Activated T-cell treated with anti-CD3 and anti-CD28 coated beads, Interleukin-2, amount 50 U/mL, for 4 hours (primary cell): ENCODE measurements around the gene COPE. TPM values are rescaled to one million over a fixed set of nuclear protein-coding genes. Genes with fewer than 3 reads are reported as not detected.
"Not testable (repeated sequence)": the region's sequence is repeated elsewhere in the genome, so short reads cannot be mapped to it uniquely, and the experiment has no call there.

Experiments used
- ATAC-seq, 2 donors: fragments of 200-7000 bp; cut with Tn5 transposase; one replicate each; pipeline ENCODE4 v1.10.0; 2021
- DNase-seq: peaks from one replicate; pipeline ENCODE4 v3.0.0-alpha.2; 2020
- H3K27me3 Mint-ChIP-seq: one replicate; pipeline ENCODE4 v1.8.0; 2021; ENCODE audit warnings: low read depth, mixed read lengths
- H3K36me3 Mint-ChIP-seq: one replicate; pipeline ENCODE4 v1.8.0; 2022; ENCODE audit warnings: mixed read lengths; ENCODE audit not compliant: insufficient read depth
- H3K4me1 Mint-ChIP-seq: one replicate; pipeline ENCODE4 v1.8.0; 2021; ENCODE audit warnings: low read depth, mixed read lengths
- H3K4me3 Mint-ChIP-seq: one replicate; pipeline ENCODE4 v1.8.0; 2021; ENCODE audit warnings: mild to moderate bottlenecking, moderate library complexity, mixed read lengths
- H3K9me3 Mint-ChIP-seq: one replicate; pipeline ENCODE4 v1.8.0; 2021; ENCODE audit warnings: mixed read lengths
- total RNA-seq, 3 donors: library from RNA; stranded (reverse); gene quantifications; one replicate each; pipeline ENCODE4 v1.2.1, GENCODE V29; 2021

COPE gene
- total RNA-seq, result 100 to 1,000 TPM; 258 to 293 (median 270) TPM

DNA sequence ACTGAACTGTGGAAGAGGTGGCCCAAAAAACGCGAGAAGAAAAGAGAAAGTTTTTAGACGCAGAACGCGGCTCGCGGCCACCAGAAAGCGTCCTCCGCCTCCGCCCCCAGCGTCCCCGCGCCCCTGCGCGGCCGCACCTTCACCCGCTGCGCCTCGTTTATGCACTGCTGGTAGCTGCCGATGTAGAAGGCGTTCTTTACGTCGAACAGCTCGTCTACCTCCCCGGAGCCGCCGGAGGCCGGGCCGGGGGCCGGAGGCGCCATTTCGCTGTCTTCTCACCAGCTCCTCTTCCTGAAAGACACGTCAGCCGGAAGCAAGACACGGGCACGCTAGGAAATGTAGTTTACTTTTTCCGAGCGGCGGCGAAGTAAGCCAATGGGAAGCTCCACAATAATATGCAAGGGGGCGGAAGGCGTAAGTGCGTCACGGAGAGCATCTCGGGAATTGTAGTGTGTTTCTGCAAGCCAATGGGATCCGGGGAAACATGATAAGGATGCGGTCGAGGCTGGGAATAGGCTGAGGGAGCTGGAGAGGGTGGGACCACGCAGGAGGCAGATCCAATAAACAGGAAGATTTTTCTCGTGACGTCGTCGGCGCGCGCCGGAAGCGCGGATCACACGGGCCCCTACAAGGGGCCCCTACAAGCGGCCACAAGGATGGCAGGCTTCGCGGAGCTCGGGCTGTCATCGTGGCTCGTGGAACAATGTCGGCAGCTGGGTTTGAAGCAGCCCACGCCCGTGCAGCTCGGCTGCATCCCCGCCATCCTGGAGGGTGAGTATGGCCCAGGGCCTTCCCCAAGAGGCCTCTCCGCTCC lies at the start of gene COPE, which contains the start of gene DDX49:
COPE (minus strand) TSS at position 302 of the 814 bp plus-strand sequence; CDS start at position 263, 39 bp downstream.
DDX49 (plus strand) TSS at position 630 of the 814 bp plus-strand sequence; CDS start at position 657, 27 bp downstream.
- Mint-ChIP-seq H3K9me3 (no peaks in the 10 kb centered on the region), H3K4me1 (peaks cover 38% of the 10 kb centered on the region), H3K36me3 (peaks cover 13% of the 10 kb centered on the region), H3K27me3 (no peaks in the 10 kb centered on the region), H3K4me3 (peak within 1 kb of the TSS; percentile 98)
- ATAC-seq, result peak; percentile 96
- peak; percentile 96 for DNase-seq

- ATAC-seq (no peak), DNase-seq (no peak)
- Mint-ChIP-seq H3K9me3 (no peaks in the 10 kb centered on the region), H3K36me3 (no peaks in the 10 kb centered on the region), H3K4me1 (no peaks in the 10 kb centered on the region), H3K4me3 (no peak overlapping the region), H3K27me3 (peaks cover 14% of the 10 kb centered on the region)
Observed at GRCh38 chr19:18967358-18968146, 48.4 kb upstream of the COPE start.

- ATAC-seq, result no peak
- no peak for DNase-seq
- peaks cover 9% of the 10 kb centered on the region for H3K4me1 Mint-ChIP-seq
- H3K27me3 Mint-ChIP-seq, result peaks cover 22% of the 10 kb centered on the region
- no peaks in the 10 kb centered on the region for H3K36me3 Mint-ChIP-seq
- no peaks in the 10 kb centered on the region for H3K9me3 Mint-ChIP-seq
- no peak overlapping the region for H3K4me3 Mint-ChIP-seq
Observed at GRCh38 chr19:18966307-18966706, 47.1 kb upstream of the COPE start.

DNA sequence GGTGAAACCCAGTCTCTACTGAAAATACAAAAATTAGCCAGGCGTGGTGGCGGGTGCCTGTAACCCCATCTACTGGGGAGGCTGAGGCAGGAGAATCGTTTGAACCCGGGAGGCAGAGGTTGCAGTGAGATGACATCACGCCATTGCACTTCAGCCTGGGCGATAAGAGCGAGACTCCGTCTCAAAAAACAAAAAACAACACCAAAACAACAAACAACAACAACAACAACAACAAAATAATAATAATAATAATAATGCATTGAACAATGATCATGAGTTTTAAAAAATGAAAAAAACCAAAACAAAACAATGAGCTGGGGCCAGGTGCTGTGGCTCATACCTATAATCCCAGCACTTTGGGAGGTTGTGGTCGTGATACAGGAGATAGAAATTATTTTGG lies 44.9 kb upstream of the COPE start:
- ATAC-seq (no peak), DNase-seq (no peak)
- Mint-ChIP-seq H3K4me3 (no peak overlapping the region), H3K27me3 (peaks cover 22% of the 10 kb centered on the region), H3K4me1 (peaks cover 10% of the 10 kb centered on the region), H3K36me3 (no peaks in the 10 kb centered on the region), H3K9me3 (no peaks in the 10 kb centered on the region)

DNA sequence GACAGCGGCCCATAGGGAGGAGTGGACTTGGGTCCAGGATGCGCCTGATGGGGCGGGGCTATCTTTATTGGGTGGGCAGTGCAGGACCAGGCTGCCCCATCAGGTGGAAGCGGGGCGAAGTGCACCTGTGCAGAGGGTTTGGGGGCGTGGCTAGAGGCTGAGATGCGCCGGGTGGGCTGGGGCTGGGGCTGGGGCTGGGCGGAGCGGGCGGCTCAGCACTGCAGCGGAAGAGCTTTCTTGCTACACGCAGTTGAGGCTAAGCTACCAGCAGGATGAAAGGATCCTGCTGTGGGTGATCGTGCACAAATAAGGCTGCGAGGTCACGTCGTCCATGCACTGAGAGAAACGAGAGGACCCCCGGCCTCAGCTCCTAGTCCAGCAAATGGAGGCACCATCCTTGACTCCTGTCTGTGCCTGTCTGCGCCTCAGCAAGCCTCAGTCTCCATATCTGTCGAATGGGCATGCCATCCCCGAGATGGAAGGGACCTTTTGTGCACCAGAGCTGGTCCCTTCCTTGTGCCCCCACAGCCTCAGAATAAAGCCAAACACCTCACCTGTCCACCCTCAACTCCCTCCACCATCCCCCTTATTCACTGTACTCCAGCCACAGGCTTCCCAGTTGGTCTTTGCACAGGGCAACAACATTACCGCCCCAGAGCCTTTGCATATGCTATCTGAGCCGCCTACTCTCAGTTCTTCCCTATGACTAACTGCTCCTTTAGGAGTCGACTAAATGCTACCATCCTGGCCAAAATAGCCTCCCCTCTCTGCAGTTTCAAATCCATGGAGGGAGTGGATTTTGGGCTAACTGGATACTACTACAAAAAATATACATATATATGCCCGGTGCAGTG lies 42.8 kb upstream of the COPE start:
- H3K27me3 Mint-ChIP-seq, result peaks cover 20% of the 10 kb centered on the region
- H3K4me1 Mint-ChIP-seq, result peaks cover 10% of the 10 kb centered on the region
- H3K36me3 Mint-ChIP-seq, result no peaks in the 10 kb centered on the region
- peak overlapping the region; percentile 28 for H3K4me3 Mint-ChIP-seq
- ATAC-seq, result peak in 1 of 2 donors; percentile 57
- H3K9me3 Mint-ChIP-seq, result no peaks in the 10 kb centered on the region
- no peak for DNase-seq

GRCh38 chr19:18960370-18960769 lies 41.2 kb upstream of the COPE start:
- H3K4me3 Mint-ChIP-seq, result no peak overlapping the region
- ATAC-seq (no peak), DNase-seq (no peak)
- peaks cover 10% of the 10 kb centered on the region for H3K4me1 Mint-ChIP-seq
- peaks cover 20% of the 10 kb centered on the region for H3K27me3 Mint-ChIP-seq
- no peaks in the 10 kb centered on the region for H3K9me3 Mint-ChIP-seq
- no peaks in the 10 kb centered on the region for H3K36me3 Mint-ChIP-seq

DNA sequence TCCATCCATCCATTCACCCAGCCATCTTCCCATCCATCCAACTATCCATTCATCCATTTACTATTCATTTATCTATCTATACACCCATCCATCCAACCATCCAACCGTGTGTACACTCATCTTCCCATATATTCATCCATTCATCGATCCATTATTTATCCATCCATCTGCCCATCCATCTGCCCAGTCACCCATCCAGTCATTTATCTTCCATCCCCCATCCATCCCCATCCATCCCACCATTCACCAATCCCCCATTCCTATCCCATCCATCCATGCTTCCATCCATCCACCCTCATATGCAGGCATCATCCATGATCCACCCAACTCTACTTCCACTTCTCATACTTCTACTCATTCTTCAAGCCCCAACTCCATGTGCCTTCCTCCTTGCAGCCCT lies 35.9 kb upstream of the COPE start:
- DNase-seq (no peak), ATAC-seq (no peak)
- Mint-ChIP-seq H3K4me1 (no peaks in the 10 kb centered on the region), H3K9me3 (peaks cover 4% of the 10 kb centered on the region), H3K27me3 (no peaks in the 10 kb centered on the region), H3K4me3 (no peak overlapping the region), H3K36me3 (no peaks in the 10 kb centered on the region)

- Mint-ChIP-seq H3K9me3 (peaks cover 4% of the 10 kb centered on the region), H3K27me3 (no peaks in the 10 kb centered on the region), H3K4me1 (no peaks in the 10 kb centered on the region), H3K36me3 (no peaks in the 10 kb centered on the region), H3K4me3 (no peak overlapping the region)
- ATAC-seq (no peak), DNase-seq (no peak)
Observed at GRCh38 chr19:18954094-18954493, 34.9 kb upstream of the COPE start.

- not testable (repeated sequence) for H3K4me1 Mint-ChIP-seq, H3K9me3 Mint-ChIP-seq, H3K36me3 Mint-ChIP-seq, H3K27me3 Mint-ChIP-seq, H3K4me3 Mint-ChIP-seq, DNase-seq, ATAC-seq
Observed at GRCh38 chr19:18952364-18953003, 33.3 kb upstream of the COPE start.

- ATAC-seq, result no peak
- no peak for DNase-seq
- H3K36me3 Mint-ChIP-seq, result no peaks in the 10 kb centered on the region
- H3K4me1 Mint-ChIP-seq, result peaks cover 3% of the 10 kb centered on the region
- H3K4me3 Mint-ChIP-seq, result no peak overlapping the region
- peaks cover 2% of the 10 kb centered on the region for H3K27me3 Mint-ChIP-seq
- peaks cover 4% of the 10 kb centered on the region for H3K9me3 Mint-ChIP-seq
Observed at GRCh38 chr19:18951721-18952281, 32.6 kb upstream of the COPE start.

DNA sequence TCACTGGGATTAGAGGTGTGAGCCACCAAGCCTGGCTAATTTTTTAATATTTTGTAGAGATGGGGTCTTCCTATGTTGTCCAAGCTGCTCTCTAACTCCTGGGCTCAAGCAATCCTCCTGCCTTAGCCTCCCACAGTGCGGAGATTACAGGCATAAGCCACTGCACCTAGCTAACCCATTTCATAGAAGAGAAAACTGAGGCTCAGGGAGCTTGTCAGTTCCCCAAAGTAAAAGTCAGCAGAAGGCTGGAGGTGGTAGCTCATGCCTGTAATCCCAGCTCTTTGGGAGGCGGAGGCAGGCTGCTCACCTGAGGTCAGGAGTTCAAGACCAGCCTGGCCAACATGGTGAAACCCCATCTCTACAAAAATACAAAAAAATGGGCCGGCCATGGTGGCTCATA lies 30.7 kb upstream of the COPE start:
- peaks cover 5% of the 10 kb centered on the region for H3K4me1 Mint-ChIP-seq
- no peak for DNase-seq
- H3K4me3 Mint-ChIP-seq, result no peak overlapping the region
- H3K9me3 Mint-ChIP-seq, result peaks cover 1% of the 10 kb centered on the region
- ATAC-seq, result no peak
- H3K36me3 Mint-ChIP-seq, result no peaks in the 10 kb centered on the region
- H3K27me3 Mint-ChIP-seq, result peaks cover 5% of the 10 kb centered on the region

DNA sequence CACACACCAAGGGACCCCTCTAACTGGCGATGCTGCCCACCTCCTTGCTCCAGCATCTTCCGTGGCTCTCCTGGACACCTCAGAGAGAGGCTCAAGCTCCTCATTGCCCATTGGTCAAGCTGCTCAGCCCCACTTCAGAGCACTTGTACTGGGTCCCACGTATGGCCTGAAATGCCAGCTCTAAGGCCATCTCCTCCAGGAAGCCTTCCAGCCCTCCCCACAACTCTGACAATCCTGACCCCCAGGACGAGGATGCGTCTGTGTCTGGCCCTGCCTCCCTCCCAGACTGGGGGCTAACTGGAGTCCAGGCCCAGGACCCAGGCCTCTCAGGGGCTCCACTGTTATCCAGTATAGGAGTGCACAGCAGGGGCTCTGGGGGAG lies 29.8 kb upstream of the COPE start:
- H3K27me3 Mint-ChIP-seq, result peaks cover 5% of the 10 kb centered on the region
- H3K36me3 Mint-ChIP-seq, result no peaks in the 10 kb centered on the region
- no peak for ATAC-seq
- DNase-seq, result no peak
- no peak overlapping the region for H3K4me3 Mint-ChIP-seq
- peaks cover 5% of the 10 kb centered on the region for H3K4me1 Mint-ChIP-seq
- H3K9me3 Mint-ChIP-seq, result no peaks in the 10 kb centered on the region

- no peaks in the 10 kb centered on the region for H3K36me3 Mint-ChIP-seq
- H3K4me1 Mint-ChIP-seq, result peaks cover 5% of the 10 kb centered on the region
- no peak for ATAC-seq
Observed at GRCh38 chr19:18948075-18948975, 29.1 kb upstream of the COPE start.

More at GRCh38 chr19:18948075-18948975, 29.1 kb upstream of the COPE start:
- no peaks in the 10 kb centered on the region for H3K9me3 Mint-ChIP-seq
- peaks cover 5% of the 10 kb centered on the region for H3K27me3 Mint-ChIP-seq
- no peak overlapping the region for H3K4me3 Mint-ChIP-seq
- DNase-seq, result no peak
